ENCODE data around the gene AFM.

Gene AFM, protein sequence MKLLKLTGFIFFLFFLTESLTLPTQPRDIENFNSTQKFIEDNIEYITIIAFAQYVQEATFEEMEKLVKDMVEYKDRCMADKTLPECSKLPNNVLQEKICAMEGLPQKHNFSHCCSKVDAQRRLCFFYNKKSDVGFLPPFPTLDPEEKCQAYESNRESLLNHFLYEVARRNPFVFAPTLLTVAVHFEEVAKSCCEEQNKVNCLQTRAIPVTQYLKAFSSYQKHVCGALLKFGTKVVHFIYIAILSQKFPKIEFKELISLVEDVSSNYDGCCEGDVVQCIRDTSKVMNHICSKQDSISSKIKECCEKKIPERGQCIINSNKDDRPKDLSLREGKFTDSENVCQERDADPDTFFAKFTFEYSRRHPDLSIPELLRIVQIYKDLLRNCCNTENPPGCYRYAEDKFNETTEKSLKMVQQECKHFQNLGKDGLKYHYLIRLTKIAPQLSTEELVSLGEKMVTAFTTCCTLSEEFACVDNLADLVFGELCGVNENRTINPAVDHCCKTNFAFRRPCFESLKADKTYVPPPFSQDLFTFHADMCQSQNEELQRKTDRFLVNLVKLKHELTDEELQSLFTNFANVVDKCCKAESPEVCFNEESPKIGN

DNA sequence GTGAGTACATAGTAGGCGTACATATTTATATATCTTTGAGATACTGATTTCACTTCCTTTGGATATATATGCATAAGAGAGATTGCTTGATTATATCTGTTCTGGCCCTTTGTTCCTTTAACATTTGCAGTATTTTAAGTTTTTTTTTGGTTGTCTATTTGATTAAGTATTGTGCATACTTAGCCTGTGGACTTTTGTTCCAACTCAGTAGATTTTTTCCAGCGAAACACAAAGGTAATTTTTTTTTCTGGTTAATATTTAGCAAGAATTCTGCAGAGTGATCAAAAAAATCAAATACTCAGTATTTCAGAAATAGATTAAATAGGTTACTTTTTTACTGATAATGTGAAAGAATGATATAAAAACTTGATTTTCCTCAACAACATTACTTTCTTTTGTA, at the start of gene AFM:
TSS of gene AFM (plus strand) at position 388 of the 400 bp plus-strand sequence. CDS start 31 bp downstream, outside the sequence.
- DNase-seq (ENCODE audit: low read depth) = no peak

DNA sequence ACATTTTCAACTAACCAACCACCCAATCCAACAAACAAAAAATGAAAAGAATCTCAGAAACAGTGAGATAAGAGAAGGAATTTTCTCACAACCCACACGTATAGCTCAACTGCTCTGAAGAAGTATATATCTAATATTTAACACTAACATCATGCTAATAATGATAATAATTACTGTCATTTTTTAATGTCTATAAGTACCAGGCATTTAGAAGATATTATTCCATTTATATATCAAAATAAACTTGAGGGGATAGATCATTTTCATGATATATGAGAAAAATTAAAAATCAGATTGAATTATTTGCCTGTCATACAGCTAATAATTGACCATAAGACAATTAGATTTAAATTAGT, 49.8 kb upstream of the AFM start:
- no peak for DNase-seq (ENCODE audit: low read depth)

DNA sequence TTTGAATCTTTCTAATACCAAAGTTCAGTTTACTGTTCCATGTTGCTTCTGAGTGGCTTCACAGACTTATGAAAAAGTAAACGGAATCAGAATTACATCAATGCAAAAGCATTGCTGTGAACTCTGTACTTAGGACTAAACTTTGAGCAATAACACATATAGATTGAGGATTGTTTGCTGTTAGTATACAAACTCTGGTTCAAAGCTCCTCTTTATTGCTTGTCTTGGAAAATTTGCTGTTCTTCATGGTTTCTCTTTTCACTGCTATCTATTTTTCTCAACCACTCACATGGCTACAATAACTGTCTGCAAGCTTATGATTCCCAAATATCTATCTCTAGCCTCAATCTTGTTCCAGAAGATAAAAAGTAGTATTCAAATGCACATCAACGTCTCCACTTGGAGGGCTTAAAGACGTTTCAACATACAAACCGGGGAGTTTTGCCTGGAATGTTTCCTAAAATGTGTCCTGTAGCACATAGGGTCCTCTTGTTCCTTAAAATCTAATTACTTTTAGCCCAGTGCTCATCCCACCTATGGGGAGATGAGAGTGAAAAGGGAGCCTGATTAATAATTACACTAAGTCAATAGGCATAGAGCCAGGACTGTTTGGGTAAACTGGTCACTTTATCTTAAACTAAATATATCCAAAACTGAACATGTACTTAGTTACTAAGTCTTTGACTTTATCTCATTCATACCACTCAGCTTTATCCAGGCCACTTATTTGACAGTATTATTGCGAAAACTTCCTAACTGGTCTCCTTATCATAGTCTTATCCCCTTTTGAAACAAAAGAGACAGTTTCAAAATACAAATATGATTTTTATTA, 49.2 kb upstream of the AFM start:
- no peak for DNase-seq (ENCODE audit: low read depth)

DNA sequence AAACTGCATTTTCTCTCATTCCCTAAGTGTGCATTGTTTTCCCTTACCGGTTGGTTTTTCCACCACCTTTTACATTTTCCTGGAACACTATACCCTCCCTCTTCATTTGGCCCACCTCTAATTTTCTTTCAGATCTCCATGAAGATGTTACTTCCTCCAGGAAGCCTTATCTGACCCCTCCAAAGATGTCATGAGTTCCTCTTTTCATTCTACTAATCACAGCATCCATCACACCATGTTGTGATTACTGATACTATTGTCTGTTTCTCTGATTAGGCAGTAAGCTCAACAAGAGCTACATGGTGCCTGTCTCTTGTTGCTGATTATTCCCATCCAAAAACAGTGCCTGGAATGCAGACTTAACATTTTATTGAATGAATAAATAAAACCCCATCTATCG, 48.4 kb upstream of the AFM start:
- DNase-seq (ENCODE audit: low read depth) = no peak

DNA sequence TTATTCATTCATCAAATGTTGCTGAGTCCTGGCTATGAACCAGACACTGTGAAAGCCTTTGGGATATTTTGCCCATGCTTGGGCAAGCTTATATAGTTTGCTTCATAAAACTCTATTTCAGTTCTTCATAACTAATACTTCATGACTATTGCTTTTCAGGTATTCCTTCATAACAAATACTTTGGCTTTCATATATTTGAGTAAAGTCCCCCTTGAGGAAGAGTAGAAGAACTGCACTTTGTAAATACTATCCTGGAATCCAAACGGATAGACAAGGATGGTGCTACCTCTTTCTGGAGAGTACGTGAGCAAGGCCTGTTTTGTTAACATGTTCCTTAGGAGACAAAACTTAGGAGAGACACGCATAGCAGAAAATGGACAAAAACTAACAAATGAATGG, 47.2 kb upstream of the AFM start:
- DNase-seq (ENCODE audit: low read depth) = no peak

DNA sequence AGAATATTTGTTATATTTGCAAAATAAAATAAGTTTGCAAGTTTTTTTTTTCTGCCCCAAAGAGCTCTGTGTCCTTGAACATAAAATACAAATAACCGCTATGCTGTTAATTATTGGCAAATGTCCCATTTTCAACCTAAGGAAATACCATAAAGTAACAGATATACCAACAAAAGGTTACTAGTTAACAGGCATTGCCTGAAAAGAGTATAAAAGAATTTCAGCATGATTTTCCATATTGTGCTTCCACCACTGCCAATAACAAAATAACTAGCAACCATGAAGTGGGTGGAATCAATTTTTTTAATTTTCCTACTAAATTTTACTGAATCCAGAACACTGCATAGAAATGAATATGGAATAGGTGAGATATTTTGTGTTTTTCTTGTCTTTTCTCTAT, 45.6 kb upstream of the AFM start, which contains the start of gene AFP:
TSS of gene AFP (plus strand) at position 238 of the 400 bp plus-strand sequence. CDS start at position 280, 42 bp downstream.
- DNase-seq (ENCODE audit: low read depth) = no peak

DNA sequence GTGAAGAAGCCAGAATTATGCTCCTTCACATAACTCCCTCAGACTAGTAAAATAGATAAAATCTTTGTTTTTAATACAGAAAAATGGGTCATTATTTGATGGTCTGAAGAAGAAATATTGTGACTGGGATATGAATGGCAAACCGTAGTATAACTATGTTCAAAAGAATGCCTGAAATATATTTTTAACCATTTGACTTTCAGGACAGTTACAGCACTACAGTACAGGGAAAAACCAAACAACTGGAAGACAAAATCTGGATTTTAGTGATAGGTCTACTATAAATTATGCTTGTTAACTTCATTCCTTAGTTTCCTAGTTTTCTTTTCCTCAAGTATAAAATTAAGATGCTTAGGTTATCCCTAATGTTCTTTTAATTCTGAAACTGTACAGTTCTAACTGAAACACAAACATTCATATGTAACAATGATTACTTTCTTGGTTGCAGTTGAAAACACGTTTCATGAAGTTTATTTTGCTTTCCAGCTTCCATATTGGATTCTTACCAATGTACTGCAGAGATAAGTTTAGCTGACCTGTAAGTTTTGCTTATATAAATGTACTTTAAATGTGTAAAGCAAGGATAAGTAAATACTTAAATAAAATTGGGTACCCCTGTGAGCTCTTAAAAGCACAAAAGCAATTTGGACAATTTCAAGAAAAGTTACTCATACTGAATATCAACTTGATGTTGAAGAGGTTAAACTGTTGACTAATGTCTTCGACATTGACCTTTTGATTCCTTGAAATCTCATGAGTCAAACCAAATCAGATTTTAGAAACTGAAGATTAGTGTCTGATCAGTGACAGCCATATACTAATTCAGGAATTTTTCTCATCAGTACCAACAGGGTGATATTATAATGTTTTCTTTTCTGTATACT, 44.6 kb upstream of the AFM start:
- no peak for DNase-seq (ENCODE audit: low read depth)

DNA sequence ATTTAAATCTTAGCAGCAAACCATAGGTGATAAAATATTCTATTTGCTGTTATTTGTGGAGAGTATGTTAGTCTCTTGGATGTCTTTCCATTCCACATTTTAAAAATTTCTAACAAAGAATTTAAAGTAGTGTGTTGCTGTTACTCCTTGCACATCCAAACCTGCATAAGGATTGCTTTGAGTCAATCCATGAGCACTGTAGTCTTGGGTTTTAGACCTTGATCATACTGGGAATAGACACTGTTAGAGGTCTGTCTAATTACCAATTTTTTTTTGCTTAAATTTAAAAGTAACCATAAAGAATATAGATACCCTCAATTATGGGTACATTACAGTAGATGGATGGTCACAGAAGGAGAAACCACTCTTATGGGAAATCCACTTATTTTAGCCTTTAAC, 44.0 kb upstream of the AFM start:
- DNase-seq (ENCODE audit: low read depth) = no peak

DNA sequence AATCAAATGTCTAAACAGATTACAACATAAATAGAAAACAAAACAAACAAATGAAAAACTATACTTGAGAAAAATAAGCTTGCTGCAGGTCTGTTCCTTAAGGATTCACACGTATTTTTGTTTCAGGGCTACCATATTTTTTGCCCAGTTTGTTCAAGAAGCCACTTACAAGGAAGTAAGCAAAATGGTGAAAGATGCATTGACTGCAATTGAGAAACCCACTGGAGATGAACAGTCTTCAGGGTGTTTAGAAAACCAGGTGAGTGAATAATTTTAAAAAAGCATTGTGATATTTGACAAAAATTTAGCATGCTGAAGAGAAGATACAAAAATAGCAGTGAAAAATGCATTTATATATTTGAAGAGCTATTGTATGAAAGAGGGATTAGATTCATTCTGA, 43.5 kb upstream of the AFM start:
- no peak for DNase-seq (ENCODE audit: low read depth)

DNA sequence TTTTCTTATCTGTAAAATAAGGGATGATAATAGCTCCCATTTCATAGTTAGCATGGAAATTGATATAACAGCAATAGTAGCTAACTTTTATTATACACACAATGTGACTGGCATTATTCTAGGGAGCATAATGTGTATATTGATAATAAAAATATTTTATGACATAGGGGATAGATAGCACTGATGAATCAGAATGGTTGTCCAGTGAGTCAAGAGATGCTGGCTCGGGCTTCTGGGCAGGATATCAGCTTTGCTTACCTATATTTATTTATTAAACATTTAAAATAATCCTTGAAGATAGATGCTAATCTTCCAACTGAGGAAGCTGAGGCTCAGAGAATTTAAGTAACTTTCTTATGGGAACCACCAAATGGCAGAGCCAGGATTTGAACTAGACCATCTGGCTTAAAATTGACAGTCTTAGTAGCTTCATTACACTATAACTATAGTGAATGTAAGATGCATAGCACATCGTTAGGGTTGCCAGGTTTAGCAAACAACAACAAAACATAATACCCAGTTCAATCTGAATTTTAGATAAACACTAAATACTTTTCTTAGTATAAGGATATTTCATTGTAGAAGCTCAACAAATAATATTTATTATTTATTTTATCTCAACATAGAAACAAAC, 42.8 kb upstream of the AFM start:
- DNase-seq (ENCODE audit: low read depth) = no peak

DNA sequence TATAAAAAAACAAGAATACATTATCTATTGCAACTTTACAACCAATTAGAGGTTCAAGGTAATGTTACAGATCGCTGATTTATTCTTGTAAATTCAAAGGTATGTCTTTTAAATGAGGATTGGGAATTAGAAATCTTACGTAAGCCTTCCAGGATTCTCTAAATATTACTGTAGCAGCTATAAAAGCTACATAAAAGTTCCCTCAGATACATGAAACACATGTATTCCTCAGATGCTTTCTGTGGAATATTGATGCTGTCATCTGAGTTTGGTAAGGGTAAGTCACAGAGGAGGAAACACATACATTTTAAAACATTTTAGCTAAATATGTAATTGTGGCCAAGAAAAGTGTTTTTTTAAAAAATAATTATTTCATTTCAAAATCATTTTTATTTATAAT, 42.1 kb upstream of the AFM start:
- no peak for DNase-seq (ENCODE audit: low read depth)

DNA sequence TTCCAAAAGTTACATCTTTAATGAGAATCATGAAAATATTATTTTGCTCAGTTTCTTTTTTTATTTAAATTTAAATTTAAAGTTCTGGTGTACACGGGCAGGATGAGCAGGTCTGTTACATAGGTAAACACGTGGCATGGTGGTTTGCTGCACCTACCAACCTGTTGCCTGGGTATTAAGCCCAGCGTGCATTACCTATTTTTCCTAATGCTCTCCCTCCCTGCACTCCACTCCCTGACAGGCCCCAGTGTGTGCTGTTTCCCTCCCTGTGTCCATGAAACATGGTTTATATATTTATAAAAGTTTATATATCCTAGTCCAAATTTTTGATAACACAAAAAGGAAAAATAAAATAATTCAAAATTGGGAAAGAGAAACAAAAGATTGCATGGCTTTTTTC, 41.6 kb upstream of the AFM start:
- DNase-seq (ENCODE audit: low read depth) = no peak

DNA sequence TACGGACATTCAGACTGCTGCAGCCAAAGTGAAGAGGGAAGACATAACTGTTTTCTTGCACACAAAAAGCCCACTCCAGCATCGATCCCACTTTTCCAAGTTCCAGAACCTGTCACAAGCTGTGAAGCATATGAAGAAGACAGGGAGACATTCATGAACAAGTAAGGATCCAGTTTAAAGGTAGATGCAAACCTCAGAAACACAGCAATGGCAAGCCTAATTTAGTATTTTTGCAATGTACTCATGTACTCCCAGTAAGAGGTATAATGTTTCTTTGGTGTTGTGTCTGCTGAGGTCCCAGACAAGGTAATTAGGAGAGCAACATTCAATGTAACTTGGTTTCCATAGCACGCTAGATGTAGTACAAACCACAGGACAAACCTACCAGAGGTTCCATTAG, 40.9 kb upstream of the AFM start:
- no peak for DNase-seq (ENCODE audit: low read depth)

DNA sequence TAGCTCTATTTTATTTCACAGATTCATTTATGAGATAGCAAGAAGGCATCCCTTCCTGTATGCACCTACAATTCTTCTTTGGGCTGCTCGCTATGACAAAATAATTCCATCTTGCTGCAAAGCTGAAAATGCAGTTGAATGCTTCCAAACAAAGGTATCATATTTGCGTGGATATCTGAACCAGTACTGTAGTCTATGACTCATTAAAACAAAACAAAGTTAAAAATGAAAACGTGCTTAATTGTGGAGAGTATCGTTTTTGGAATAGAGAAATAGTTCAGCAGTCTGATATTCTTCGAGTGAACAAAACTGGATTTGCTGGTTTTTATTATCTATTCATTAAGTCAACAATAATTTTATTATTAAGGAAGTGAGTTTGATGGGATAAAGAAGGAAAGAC, 39.3 kb upstream of the AFM start:
- DNase-seq (ENCODE audit: low read depth) = no peak

DNA sequence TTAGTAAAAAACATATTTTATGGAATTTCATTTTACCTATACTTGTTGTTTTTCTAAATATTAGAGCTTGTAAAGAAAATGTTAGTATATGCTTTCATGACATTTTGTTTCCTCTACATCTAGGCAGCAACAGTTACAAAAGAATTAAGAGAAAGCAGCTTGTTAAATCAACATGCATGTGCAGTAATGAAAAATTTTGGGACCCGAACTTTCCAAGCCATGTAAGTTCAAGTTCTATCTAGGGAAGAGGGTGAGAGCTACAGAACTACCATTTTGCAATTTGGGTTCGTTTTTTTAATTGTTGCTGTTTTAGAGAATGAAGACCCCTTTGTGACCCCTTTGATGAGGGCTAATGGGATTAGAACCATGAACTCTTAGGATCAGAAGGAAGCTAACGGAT, 38.3 kb upstream of the AFM start:
- no peak for DNase-seq (ENCODE audit: low read depth)

DNA sequence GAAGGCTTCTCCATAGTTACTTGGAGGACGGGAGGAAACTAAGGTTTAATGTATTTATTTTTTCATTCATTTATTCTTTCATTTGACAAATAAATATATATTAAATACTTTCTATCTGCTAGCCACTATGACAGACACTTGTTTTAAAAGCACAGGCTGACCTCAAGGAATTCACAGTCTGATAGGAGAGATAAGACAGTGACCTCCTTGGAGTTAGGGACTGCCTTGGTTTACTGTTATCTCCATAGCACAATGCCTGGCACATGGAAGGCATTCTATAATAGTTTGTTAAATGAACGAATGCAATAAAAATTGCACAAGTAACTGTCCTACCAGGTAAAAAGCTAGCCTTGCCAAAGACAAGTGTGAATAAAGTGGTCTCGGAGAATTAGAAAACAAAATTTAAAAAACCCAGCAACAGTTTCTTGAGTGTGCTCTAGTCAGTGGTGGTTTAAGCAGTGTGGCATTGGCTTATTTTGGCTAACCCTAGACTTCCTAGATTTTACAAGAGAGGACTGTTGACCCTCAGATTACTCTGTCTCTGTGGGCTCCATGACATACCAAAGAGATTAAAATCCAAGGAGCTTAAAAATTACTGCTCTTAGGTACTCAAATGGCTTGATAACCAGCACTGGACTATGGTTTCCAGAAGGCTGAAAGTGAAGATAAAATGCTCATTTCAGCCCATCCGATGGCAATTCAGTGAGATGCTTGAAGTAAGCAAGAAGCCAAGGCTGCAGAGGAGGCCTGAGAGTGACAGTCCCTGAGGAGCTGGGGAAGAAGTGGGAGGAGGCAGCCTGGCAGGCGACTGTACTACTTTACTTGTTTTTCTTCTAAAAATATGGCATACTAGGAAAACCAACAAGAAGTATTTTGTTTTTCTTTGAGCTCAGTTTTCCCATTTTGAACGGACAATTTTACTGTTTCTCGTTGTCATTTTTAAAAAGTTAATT, 35.9 kb upstream of the AFM start:
- no peak for DNase-seq (ENCODE audit: low read depth)

DNA sequence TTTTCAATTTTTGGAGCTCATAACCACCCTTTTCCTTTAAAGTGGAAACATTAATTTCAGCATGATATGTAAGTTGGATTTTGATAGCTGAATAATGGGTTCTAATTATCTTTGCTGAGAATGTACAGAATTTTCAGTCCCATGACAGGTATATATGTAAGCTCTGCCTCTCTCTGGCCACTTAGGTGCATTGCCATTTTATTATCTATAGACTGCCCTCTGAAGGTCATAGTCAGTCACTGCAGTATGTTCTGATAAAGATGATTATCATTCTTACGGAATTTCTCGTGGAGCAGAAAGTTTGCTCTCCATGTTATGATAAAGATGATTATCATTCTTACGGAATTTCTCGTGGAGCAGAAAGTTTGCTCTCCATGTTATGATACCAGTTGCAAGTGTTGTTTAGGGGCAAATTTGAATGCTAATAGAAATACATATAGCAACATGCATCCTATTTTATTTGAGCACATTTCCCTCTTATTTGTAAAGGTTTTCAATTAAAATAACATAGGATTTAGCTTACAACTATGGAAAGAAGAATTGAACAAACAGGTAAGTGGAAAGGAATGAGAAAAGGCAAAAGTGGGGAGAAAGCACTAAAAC, 35.1 kb upstream of the AFM start:
- DNase-seq (ENCODE audit: low read depth) = no peak

DNA sequence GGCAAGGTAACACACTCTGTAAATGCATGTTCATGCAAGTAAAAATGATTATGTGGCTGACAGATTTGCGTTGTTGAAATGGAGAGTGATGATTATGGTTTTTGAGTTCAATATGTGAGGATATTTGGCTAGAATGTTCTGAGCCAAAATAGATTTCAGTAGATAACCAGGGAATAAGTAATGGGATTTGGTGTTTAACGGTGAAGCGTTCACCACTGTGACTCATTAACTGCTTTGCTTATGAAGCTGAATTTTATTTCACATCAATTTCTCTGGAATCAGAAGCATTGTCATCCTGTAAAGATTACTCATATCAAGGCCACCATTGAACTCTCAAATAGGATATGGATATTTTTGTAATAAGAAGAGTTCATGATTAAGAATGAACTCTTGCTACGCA, 33.9 kb upstream of the AFM start:
- no peak for DNase-seq (ENCODE audit: low read depth)

DNA sequence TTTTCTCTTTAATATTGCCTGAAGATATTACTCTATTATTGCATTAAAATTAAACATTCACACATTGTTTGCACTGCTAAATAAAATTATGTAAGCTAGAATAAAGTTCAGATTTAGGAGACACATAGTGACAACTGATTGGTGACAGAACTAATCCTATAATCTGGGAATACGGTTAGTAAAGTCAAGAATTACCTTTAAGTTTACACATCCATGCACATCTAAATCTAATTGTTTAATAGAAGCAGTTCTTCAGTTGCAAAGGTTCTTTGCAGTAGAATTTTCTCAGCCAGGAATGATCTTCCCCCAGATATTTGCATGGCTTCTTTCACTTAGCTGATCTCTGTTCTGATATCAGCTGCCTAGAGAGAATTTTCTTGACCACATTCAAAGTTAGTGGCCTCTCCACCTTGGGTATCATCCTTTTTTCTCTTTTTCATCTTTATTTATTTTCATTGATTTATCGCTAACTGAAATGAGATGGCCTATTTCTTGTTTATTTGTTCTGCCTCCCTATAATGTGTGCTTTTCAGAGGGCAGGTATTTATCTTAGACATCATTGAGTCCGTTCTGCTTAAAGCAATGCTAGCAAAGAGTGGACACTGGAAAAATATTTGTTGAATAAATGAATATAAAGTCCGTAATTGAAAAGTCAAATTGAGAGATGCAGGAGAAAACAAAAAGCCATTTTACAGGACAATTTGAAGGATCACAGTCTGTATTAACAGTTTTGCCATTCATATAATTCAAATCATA, 32.9 kb upstream of the AFM start:
- no peak for DNase-seq (ENCODE audit: low read depth)

Measured in activated T-helper 9 cell treated with anti-CD3 and anti-CD28 coated beads, Interleukin-2, amount 50 U/mL, for 16 hours (primary cell).